ENCODE measurements around the gene RCVRN. TPM values are rescaled to one million over a fixed set of nuclear protein-coding genes. Genes with fewer than 3 reads are reported as not detected.

The RCVRN gene
- total and polyA plus RNA-seq, 2 of the 8 experiments (the other 6 are each of a cell fraction or from before 2014, with no cell fraction given), result not detected

DNA sequence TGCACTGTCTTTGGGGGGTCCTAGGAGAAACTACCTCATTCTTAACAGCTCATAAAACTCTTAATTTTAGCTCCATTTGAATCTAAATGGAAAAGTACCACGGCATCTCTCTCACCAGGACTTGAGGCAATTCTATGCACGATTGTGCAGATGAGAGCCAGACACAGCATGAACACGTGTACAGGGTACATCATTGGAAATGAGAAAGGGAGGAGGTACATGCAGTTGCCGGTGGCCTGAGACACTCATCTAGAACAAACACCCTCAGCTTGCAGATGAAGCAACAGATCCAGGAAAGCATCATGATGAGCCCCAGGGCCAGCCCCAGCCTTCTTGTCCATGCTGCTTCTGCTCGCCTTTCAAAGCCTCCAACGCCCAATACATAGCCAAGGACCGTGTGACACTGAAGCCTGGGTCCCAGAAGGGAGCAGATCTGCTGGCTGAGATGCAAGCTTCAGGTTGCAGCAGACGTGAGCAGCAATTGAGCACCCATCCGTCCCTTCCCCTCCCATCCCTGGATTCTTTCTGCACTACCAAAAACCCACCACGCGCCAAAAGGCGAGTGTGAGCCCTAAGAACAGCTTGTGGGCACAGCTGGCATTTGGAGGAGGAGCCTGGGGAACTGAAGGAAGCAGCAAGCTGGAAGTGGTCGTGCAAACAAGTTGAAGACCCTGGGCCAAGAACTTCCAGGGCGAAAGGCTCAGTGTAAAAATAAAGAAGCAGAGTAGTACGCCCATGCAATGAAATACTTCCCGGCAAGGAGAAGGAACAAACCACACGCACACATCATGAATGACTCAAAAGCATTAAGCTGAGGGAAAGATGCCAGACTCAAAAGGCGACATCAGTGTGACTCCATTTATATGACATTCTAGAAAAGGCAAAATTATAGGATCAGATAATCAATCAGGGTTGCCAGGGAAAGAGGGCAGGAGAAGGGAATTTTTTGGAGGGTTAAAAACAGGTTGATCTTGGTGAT, 7.3 kb upstream of the RCVRN start (continued):
- no peak for TF ChIP-seq GABPA (IDR thresholded peaks at IDR 0.05; ENCODE audit: borderline replicate concordance, insufficient read depth, low read length)

Data from H1 (cell line).